Renal cortical epithelial cell (primary cell): Measurements from ENCODE around the gene SUMF1. TPM values are rescaled to one million over a fixed set of nuclear protein-coding genes. Genes with fewer than 3 reads are reported as not detected.

Experiments
- DNase-seq: peaks from one replicate; pipeline ENCODE4 v3.0.0-alpha.2; 2011; ENCODE audit warnings: low read depth
- total RNA-seq: library from RNA; depleted of rRNA; stranded (reverse); fragments of >200 nt; gene quantifications from 2 replicates; pipeline ENCODE4 v1.2.3, GENCODE V29; 2014

The SUMF1 gene
- total RNA-seq, 1 donor from 2014 or later: 94.0 TPM

GRCh38 chr3:4416427-4416945 lies 50.6 kb downstream of the SUMF1 start:
- DNase-seq: no peak

GRCh38 chr3:4413467-4413866 lies 53.6 kb downstream of the SUMF1 start:
- no peak for DNase-seq

DNA sequence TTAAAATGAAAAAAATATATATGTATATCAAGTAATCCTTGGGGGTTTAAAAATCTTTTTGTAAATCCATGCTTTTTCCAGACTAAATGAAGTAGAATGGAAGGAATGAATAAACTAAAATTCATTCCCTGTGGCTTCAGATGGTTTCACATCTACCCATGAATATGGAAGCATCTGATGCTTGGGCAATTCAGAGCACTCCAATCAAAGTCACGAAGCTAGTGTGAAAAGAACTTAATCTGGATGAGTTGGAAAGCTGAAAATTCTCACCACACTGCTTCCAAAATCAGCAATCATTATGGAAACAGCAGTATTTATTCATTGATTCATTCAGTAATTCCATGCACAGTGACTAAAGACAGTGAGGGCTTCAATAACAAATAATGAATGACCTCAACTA lies 55.2 kb downstream of the SUMF1 start:
- DNase-seq: no peak

- DNase-seq: no peak
These were observed 55.8 kb downstream of the SUMF1 start for GRCh38 chr3:4411236-4411635.

DNA sequence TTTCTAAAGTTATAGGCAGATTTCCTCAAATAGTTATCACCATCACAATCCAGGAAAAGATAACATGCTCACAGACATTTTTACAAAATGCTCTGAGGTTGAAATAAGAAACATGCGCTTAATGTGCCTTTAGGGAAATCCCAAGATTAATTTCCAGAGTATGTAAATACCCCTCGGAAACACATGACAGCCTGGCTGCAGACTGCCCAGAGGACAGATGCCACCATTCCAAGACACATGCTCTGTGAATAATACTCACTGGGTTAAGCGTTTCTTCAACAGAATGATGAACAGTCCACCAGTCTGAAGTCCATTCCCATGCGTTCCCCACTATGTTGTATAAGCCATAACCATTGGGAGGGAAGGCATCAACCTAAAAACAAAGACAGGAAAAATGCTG lies 56.5 kb downstream of the SUMF1 start:
- no peak for DNase-seq

DNA sequence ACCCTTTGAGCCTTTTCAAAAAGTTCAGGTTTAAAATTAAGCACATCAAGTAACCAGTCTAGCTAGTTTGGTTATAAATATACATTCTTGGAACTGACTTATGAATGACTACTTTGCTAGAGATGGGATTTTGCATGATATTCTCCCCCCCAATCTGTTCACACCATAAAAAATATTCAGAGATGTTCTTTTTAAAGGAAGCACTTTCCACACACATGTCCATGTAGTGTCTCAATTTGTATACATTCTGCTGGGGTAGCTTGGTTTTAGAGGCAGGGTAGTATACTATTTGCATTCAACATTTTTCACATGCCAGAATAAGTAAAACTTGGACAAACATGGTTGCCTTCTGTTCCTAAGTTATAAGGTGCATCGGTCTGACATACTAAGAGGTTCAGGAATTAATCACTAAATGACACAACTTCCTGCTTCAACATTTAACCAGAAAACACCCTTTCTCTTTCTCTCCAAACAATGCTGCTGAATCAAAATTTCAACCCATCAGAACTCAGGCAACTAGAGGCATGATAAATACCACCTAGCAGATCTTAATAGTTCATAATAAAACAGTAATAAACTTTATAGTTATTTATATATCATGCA lies 57.0 kb downstream of the SUMF1 start:
- DNase-seq: peak; percentile 35

- no peak for DNase-seq
These were observed 57.7 kb downstream of the SUMF1 start for GRCh38 chr3:4409415-4409814.

- no peak for DNase-seq
These were observed 58.1 kb downstream of the SUMF1 start for GRCh38 chr3:4408958-4409357.

GRCh38 chr3:4407941-4408340 lies 59.1 kb downstream of the SUMF1 start:
- no peak for DNase-seq

DNA sequence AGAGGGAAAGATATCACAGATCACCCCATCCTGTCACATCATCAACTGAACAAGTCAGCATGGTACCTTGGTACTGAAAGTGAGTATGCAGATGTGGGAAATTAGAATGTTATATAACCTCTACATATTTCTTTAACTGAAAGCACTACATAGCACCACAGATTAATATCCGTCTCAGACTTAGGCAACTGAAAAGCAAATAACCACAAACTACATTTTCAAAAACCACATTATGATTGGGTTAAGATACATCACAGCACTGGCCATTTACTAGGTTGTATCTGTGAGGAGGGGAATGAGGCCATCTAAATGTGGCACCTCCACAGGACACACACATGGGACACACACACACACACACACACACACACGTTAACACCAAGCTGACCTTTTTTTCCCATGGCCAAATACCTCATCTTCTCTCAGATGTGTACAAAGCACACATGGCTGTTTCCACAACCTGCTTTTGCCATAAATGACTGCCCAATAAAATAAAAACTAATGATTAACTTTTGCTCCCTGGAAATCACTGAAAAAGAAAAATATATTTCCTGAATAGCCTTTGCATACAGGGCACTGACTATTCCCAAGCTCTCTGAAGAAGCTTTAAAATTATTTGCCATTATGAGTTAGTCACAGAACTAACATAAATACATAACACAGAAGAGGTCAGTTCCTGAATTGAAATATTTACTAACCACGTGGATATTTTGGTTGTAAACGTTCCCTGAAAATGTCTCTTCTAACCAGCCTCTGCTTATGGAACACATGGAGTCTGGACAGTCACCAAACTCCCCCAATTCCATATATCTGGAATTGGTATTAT lies 60.1 kb downstream of the SUMF1 start:
- DNase-seq: peak; percentile 91

DNA sequence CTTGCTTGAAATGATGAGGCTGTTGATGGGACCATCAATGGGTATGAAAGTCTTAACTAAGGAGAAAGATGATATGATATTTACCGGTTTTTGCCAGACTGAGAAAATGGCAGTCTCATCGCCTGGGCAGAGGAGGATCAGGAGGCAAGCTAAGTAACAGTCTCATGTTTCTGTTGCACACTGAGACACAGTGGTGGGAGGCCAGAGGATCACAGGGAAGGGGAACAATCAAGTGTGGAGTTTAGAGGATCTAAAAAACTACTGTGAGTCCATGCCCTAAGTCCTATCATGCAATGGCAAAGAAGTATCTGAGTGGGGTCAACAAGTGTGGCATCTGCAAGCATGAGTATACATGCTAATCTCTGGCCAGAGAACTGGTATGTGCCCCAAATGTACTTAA lies 62.2 kb downstream of the SUMF1 start:
- no peak for DNase-seq

GRCh38 chr3:4401441-4401840 lies 65.6 kb downstream of the SUMF1 start:
- no peak for DNase-seq

- DNase-seq: no peak
These were observed 67.6 kb downstream of the SUMF1 start for GRCh38 chr3:4399476-4399875.

DNA sequence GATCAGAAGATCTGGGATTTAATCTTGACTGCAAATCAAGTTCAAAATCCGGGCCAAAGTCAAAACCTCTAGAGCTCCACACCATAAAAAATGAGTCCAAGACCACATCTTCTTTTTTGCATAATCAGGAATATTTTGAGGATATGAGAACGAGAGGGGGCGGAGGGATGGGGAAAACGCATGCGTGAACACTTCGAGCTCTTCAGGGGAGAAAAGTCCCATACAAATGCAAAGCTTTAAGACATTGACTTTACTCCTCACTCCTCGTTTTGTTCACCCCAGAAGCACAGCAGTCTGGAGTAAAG lies 68.2 kb downstream of the SUMF1 start:
- no peak for DNase-seq

DNA sequence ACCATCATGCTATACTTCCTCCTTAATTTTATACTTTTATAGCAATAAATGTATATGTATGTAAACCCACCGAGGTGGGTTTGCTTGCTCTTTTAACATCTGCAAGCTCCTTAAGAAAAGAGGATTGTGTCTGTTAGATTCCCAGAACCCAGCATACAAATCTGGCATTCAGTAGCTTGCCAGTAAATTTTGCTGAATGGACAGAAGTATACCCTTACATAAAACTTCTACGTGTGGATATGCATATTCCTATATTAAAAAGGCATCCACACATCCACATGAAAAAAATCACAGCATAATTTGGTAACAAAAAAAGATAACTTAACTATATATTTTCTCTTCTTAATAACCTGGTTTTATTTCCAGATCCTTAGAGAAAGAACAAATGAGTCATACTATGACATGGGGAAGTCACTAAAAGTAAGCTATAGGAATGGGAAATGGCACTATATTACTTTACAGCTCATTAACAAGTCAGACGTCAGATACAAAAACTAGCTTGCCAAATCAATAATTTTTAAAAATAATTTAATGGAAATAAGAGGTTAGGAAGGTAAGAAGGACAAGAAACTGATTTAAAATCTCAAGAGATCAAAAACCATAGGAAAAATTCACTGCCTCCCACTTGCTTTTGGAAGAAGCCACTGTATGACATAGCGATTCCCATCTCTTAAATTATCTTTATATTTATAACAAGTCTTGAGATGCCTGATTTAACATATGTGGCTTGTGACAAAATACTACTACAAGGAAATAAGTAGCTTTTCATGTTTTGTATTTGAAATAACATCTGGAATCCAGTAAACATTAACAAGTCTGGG lies 68.7 kb downstream of the SUMF1 start:
- DNase-seq: peak; percentile 21

DNA sequence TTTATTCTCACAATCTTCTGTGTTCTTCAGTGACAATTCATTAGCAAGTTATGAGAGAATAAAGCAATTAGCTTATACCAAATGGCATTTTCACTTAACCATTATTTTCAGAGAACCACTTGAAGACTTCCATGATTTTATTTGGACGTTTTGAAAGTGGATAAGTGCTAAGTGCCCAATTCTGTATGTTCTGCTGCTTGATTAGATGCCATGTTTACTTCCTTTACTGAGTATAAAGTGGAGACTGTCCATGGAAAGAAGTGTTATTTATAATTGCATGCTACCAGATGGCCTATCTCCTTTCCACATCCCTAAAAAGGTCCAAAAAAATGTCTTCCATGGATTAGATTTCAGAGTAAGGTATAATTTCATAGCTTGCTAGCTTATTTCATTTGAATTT lies 69.6 kb downstream of the SUMF1 start:
- no peak for DNase-seq

DNA sequence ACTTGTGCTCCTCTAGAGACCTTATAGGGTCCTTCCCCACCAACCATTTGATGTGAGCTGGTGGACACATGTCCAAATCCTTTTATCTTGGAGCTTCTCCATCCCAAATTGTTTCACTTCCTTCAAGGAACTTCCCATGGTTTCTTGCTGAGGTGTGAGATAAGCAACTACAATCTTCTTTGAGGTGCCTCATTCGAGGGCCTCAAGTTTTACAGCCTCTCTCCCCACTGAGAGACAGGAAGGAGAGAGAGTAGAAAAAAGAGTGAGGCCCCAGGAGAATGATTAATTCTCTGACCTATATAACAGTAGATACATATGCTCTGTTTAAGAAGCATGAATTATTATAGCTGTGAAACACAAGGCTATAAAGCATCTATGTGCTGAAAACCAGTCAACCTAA lies 70.5 kb downstream of the SUMF1 start:
- DNase-seq: no peak

- DNase-seq: no peak
These were observed 71.1 kb downstream of the SUMF1 start for GRCh38 chr3:4396006-4396405.

GRCh38 chr3:4395448-4395847 lies 71.6 kb downstream of the SUMF1 start:
- DNase-seq: no peak

GRCh38 chr3:4394567-4394966 lies 72.5 kb downstream of the SUMF1 start:
- no peak for DNase-seq

GRCh38 chr3:4394048-4394447 lies 73.0 kb downstream of the SUMF1 start:
- peak; percentile 50 for DNase-seq

DNA sequence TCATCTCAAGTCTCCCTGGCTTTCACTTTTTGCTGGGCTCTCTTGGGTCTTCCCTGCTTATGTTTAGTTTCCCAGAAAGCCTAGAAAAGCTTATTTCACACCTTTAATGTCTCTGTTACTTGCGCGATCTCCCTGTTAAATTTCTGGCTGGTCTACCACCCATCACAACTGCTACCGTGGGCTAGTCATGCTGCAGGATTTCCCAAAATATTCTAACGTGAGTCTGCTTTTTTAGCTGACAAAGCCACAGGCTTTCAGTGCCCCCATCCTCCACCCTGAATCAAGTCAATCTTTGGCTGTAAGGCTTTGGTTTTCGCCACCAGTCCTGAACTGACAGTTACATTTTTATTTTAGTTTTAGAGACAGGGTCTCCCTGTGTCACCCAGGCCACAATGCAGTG lies 74.1 kb downstream of the SUMF1 start:
- no peak for DNase-seq
